NK-92 (cell line): ENCODE results near the gene PER2.
"Not testable (repeated sequence)": the region's sequence is repeated elsewhere in the genome, so short reads cannot be mapped to it uniquely, and the experiment has no call there.

ENCODE experiments used
- DNase-seq: peaks from one replicate; lab custom pipeline; 2025; ENCODE audit not compliant: unreplicated experiment; lab: John Stamatoyannopoulos, UW

Gene PER2

GRCh38 chr2:238288650-238289573, 502 bp upstream of the PER2 start:
- peak; percentile 89 for DNase-seq

- no peak for DNase-seq
These were observed 1.2 kb downstream of the PER2 start for GRCh38 chr2:238286987-238287736.

GRCh38 chr2:238286551-238286950, 1.9 kb downstream of the PER2 start:
- no peak for DNase-seq

GRCh38 chr2:238286095-238286494, 2.3 kb downstream of the PER2 start:
- no peak for DNase-seq

GRCh38 chr2:238285653-238286082, 2.7 kb downstream of the PER2 start:
- no peak for DNase-seq

- no peak for DNase-seq
These were observed 3.5 kb downstream of the PER2 start for GRCh38 chr2:238284802-238285515.

- no peak for DNase-seq
These were observed 5.3 kb downstream of the PER2 start for GRCh38 chr2:238282861-238283738.

- DNase-seq, result no peak
These were observed 6.5 kb downstream of the PER2 start for GRCh38 chr2:238281826-238282480.

- DNase-seq, result no peak
These were observed 8.2 kb downstream of the PER2 start for GRCh38 chr2:238280083-238280825.

GRCh38 chr2:238279324-238279682, 9.1 kb downstream of the PER2 start:
- no peak for DNase-seq

- DNase-seq, result no peak
These were observed 9.6 kb downstream of the PER2 start for GRCh38 chr2:238278626-238279323.

GRCh38 chr2:238277695-238278094, 10.7 kb downstream of the PER2 start:
- DNase-seq, result no peak

GRCh38 chr2:238274152-238274865, 14.1 kb downstream of the PER2 start:
- no peak for DNase-seq

GRCh38 chr2:238273433-238273832, 15.0 kb downstream of the PER2 start:
- DNase-seq, result not testable (repeated sequence)

- DNase-seq, result no peak
These were observed 16.3 kb downstream of the PER2 start for GRCh38 chr2:238272156-238272555.

GRCh38 chr2:238271686-238272085, 16.7 kb downstream of the PER2 start:
- DNase-seq, result not testable (repeated sequence)

- no peak for DNase-seq
These were observed 17.3 kb downstream of the PER2 start for GRCh38 chr2:238271061-238271554.

- no peak for DNase-seq
These were observed 17.8 kb downstream of the PER2 start for GRCh38 chr2:238270606-238271005.
